Stimulated activated CD8-positive, alpha-beta memory T cell treated with anti-CD3 and anti-CD28 coated beads, Interleukin-7, amount 100 ng/mL, for 48 hours (primary cell): Measurements from ENCODE around the gene MFF.

Experiments
- DNase-seq, 2 donors: peaks; one replicate each; pipeline ENCODE4 v3.0.0-alpha.2; 2020; ENCODE audit warnings: low read depth in 1 of 2; ENCODE audit errors: extremely low read depth in 1 of 2

The MFF gene

DNA sequence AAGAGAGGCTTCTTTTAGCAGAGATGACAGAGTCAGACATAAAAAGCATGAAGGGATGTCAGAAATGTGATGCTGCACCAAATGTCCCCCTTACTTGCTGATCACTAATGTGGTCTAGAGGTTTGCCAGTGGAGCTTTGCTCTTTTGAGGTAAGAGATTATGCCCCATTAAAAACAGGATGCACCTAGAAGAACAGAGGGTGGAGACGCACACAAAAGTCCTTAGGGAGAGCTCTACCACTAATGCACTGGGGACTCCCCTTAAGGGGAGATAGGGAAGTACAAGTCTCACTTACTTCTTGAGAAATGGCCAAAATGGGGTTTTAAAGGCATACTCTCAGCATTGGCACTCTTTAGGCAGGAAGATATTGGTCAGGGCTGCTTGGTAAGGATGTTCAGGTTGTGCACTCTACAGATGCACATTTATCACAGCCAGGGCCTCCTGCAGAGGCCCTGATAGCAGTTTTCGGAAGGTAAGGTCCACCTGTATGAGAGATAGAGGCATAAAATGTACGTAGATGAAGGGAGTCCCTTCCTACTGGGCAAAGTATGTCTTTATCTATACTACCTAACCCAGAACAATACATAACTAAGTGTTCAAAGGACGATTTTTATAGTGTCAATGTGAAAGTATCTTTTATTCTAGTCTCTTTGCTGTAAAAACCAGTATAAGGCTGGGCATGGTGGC is 79.7 kb downstream of the MFF start:
- DNase-seq = no peak

- DNase-seq = no peak
Observed at GRCh38 chr2:227406177-227407031, 81.4 kb downstream of the MFF start.
